Smooth muscle cell (in vitro differentiated cells): Measurements from ENCODE around the gene POSTN. TPM values are rescaled to one million over a fixed set of nuclear protein-coding genes. Genes with fewer than 3 reads are reported as not detected.
"Not testable (repeated sequence)": the region's sequence is repeated elsewhere in the genome, so short reads cannot be mapped to it uniquely, and the experiment has no call there.

Source experiments
- DNase-seq: peaks from one replicate; lab custom pipeline; 2025; ENCODE audit not compliant: unreplicated experiment; lab: John Stamatoyannopoulos, UW
- H2AFZ ChIP-seq: fragments of 200-600 bp; sonication (generic); 2 replicates; pipeline ENCODE4 v1.6.0; 2016; ENCODE audit warnings: antibody characterized with exemption, low read depth, mild to moderate bottlenecking
- H3F3A ChIP-seq: fragments of 200-600 bp; sonication (generic); 2 replicates; pipeline ENCODE4 v1.6.0; 2017; ENCODE audit warnings: antibody characterized with exemption, low read depth
- H3K27ac ChIP-seq: fragments of 200-600 bp; sonication (generic); 2 replicates; pipeline ENCODE4 v1.5.1; 2016; ENCODE audit warnings: low read depth, mild to moderate bottlenecking
- H3K27me3 ChIP-seq: fragments of 200-600 bp; sonication (generic); 2 replicates; pipeline ENCODE4 v1.6.1; 2016; ENCODE audit warnings: low read depth, mild to moderate bottlenecking
- H3K36me3 ChIP-seq: fragments of 200-600 bp; sonication (generic); 2 replicates; pipeline ENCODE4 v1.5.1; 2016; ENCODE audit warnings: low read depth
- H3K4me1 ChIP-seq: fragments of 200-600 bp; sonication (generic); 2 replicates; pipeline ENCODE4 v1.5.1; 2016; ENCODE audit warnings: low read depth
- H3K4me2 ChIP-seq: fragments of 200-600 bp; sonication (generic); 2 replicates; pipeline ENCODE4 v1.6.0; 2016; ENCODE audit warnings: mild to moderate bottlenecking
- H3K4me3 ChIP-seq: fragments of 200-600 bp; sonication (generic); 2 replicates; pipeline ENCODE4 v1.5.1; 2016; ENCODE audit warnings: mild to moderate bottlenecking
- H3K79me2 ChIP-seq: fragments of 200-600 bp; sonication (generic); 2 replicates; pipeline ENCODE4 v1.6.0; 2016; ENCODE audit warnings: low read depth, mild to moderate bottlenecking
- H3K9ac ChIP-seq: fragments of 200-600 bp; sonication (generic); 2 replicates; pipeline ENCODE4 v1.6.0; 2016; ENCODE audit warnings: low read depth
- H3K9me3 ChIP-seq: fragments of 200-600 bp; sonication (generic); replicated peaks from 2 replicates; pipeline ENCODE4 v1.5.1; 2016; ENCODE audit warnings: low read depth
- H4K20me1 ChIP-seq: fragments of 200-600 bp; sonication (generic); 2 replicates; pipeline ENCODE4 v1.6.0; 2016; ENCODE audit warnings: low read depth
- WGBS: methylation state at CpG from one replicate; pipeline ENCODE4 v1.1.7; 2016; ENCODE audit warnings: low lambda C conversion rate; 5-methylcytosine and 5-hydroxymethylcytosine counted together
- polyA plus RNA-seq: library from polyadenylated mRNA; unstranded; fragments of >200 nt; fragmentation: Nextera tagmentation; extraction: Ambion mirVana; gene quantifications from 2 replicates; pipeline ENCODE4 v1.2.1, GENCODE V29; 2016
- total RNA-seq: library from RNA; depleted of rRNA; stranded (reverse); fragments of >200 nt; gene quantifications from 2 replicates; pipeline ENCODE4 v1.2.3, GENCODE V29; 2014
- TF ChIP-seq, protein P1 (sequence below): fragments of 200-600 bp; sonication (generic); IDR thresholded peaks from 2 replicates; pipeline ENCODE4 v1.5.1; 2017; ENCODE audit warnings: borderline replicate concordance, mild to moderate bottlenecking, antibody characterized with exemption; ENCODE audit not compliant: insufficient read depth, poor library complexity, severe bottlenecking

Gene POSTN
- total and polyA plus RNA-seq, 2 experiments from 2014 or later: 38.6 to 50.5 TPM

DNA sequence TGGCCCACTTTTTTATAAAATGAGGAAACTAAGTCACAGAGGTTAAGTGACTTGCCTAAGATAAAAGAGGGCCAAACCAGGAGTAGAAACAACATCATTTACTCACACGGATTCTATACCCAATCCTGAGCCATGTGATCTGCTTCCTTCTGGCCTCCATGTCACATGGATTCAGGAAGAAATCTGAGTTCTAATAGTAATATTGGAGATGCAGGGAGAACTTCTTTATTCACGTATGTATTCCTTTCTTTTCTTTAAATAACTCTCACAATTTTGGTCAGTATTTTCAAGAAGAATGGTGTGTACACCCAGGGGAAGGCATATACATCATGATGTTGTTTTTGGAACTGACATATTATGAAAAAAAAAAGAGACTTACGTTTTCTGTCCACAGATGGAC is 1.8 kb downstream of the POSTN start:
- TF ChIP-seq, protein P1, sequence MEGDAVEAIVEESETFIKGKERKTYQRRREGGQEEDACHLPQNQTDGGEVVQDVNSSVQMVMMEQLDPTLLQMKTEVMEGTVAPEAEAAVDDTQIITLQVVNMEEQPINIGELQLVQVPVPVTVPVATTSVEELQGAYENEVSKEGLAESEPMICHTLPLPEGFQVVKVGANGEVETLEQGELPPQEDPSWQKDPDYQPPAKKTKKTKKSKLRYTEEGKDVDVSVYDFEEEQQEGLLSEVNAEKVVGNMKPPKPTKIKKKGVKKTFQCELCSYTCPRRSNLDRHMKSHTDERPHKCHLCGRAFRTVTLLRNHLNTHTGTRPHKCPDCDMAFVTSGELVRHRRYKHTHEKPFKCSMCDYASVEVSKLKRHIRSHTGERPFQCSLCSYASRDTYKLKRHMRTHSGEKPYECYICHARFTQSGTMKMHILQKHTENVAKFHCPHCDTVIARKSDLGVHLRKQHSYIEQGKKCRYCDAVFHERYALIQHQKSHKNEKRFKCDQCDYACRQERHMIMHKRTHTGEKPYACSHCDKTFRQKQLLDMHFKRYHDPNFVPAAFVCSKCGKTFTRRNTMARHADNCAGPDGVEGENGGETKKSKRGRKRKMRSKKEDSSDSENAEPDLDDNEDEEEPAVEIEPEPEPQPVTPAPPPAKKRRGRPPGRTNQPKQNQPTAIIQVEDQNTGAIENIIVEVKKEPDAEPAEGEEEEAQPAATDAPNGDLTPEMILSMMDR: no peak
- Histone ChIP-seq H3K36me3 (no peaks in the 10 kb centered on the region), H3K4me2 (peak overlapping the region; percentile 72), H3K4me3 (peak overlapping the region; percentile 51), H4K20me1 (no peaks in the 10 kb centered on the region), H3K9ac (no peak overlapping the region), H3K79me2 (no peaks in the 10 kb centered on the region), H3F3A (no peaks in the 10 kb centered on the region), H3K27me3 (no peaks in the 10 kb centered on the region), H2AFZ (peak overlapping the region; percentile 48), H3K27ac (no peak overlapping the region), H3K4me1 (peaks cover 7% of the 10 kb centered on the region), H3K9me3 (no peaks in the 10 kb centered on the region)
- 79% methylated on average over 3 of the region's 3 CpGs for WGBS
- no peak for DNase-seq

DNA sequence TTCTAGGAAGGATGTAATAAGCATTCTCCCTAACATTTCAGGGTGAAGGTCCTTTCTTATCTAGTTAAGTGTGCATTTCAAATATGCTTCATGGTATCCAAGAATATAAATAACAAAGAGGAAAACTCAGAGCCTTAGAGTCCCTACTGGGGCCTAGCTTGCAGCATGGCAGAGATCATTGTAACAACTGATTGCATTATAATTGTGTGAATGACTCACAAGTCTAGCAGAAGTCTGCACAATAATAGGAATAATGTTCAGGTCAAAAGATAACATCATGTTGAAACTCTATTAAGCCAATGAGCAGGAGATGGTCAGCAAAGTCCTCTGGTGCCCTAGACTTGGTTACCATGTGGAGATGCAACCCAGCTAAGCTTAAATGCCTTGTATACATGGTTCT is 3.4 kb downstream of the POSTN start:
- Histone ChIP-seq H3K27me3 (no peaks in the 10 kb centered on the region), H3K27ac (no peak overlapping the region), H3K4me3 (peak overlapping the region; percentile 14), H2AFZ (no peak overlapping the region), H4K20me1 (no peaks in the 10 kb centered on the region), H3K36me3 (no peaks in the 10 kb centered on the region), H3K79me2 (no peaks in the 10 kb centered on the region), H3K9me3 (no peaks in the 10 kb centered on the region), H3F3A (no peaks in the 10 kb centered on the region), H3K4me1 (peaks cover 7% of the 10 kb centered on the region), H3K9ac (no peak overlapping the region), H3K4me2 (no peak overlapping the region)
- DNase-seq: no peak
- TF ChIP-seq, protein P1: no peak

DNA sequence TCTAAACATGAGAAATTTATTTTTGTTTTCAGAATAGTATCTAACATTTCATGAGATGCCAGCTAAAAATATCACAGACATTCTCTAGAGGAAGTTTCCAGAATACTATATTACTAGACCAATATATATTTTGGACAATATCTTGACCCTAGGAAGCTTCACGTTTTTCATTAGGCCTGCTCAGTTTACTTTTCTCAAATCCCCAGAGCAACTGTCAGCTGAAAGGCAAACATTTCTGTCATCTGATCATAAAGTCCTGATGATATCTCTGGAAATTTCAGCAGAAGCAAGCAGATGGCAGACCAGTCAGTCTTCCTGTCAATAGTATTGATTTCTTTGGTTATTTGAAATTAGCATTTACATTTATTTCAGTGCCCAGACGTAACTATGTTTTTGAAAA is 4.0 kb downstream of the POSTN start:
- Histone ChIP-seq H3K4me3 (peak overlapping the region; percentile 14), H3K79me2 (no peaks in the 10 kb centered on the region), H3K27me3 (no peaks in the 10 kb centered on the region), H3K9ac (no peak overlapping the region), H3K36me3 (no peaks in the 10 kb centered on the region), H3K9me3 (no peaks in the 10 kb centered on the region), H3K4me2 (no peak overlapping the region), H4K20me1 (no peaks in the 10 kb centered on the region), H3F3A (no peaks in the 10 kb centered on the region), H3K27ac (no peak overlapping the region), H3K4me1 (peaks cover 7% of the 10 kb centered on the region), H2AFZ (peak overlapping the region; percentile 19)
- TF ChIP-seq, protein P1: no peak
- WGBS: 46% methylated on average over 2 of the region's 2 CpGs
- DNase-seq: no peak

DNA sequence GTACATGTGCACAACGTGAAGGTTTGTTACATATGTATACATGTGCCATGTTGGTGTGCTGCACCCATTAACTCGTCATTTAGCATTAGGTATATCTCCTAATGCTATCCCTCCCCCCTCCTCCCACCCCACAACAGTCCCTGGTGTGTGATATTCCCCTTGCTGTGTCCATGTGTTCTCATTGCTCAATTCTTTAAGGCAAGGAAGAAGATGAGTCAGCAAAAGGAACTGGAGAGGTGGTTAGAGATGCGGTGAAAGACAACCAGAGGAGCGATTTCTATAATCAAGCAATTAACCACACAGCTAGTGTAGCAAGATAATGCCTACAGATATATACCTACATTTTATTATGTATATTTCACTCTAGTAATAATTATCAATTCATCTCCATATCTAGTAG is 9.2 kb downstream of the POSTN start:
- H3K27ac ChIP-seq, H3K4me3 ChIP-seq, H3K79me2 ChIP-seq, H4K20me1 ChIP-seq, H3K9me3 ChIP-seq, H2AFZ ChIP-seq, H3F3A ChIP-seq, H3K36me3 ChIP-seq, H3K27me3 ChIP-seq, H3K4me1 ChIP-seq, H3K9ac ChIP-seq, DNase-seq, H3K4me2 ChIP-seq: not testable (repeated sequence)
- WGBS: 86% methylated on average over 4 of the region's 4 CpGs
